ENCODE results near the gene ASB11.

Gene ASB11

DNA sequence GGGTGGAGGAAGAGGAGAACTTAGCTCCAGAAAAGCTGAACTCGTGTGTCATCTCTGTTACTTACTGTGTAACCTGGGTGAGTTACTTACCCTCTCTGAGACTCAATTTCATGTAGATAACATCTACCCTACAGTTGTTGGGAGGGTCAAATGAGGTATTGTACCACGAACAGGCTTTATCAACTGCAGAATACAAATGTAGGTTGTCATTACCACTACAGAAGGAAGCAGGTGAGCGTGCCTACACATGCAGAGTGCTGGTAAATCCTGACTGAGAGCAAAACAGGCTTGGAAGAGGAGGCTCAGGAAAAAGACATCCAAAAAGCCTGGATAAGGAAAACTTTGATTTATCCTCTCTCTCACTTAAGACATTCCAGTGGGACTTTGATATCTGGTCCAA lies 12.7 kb upstream of the ASB11 start:
- TF ChIP-seq, protein P1, sequence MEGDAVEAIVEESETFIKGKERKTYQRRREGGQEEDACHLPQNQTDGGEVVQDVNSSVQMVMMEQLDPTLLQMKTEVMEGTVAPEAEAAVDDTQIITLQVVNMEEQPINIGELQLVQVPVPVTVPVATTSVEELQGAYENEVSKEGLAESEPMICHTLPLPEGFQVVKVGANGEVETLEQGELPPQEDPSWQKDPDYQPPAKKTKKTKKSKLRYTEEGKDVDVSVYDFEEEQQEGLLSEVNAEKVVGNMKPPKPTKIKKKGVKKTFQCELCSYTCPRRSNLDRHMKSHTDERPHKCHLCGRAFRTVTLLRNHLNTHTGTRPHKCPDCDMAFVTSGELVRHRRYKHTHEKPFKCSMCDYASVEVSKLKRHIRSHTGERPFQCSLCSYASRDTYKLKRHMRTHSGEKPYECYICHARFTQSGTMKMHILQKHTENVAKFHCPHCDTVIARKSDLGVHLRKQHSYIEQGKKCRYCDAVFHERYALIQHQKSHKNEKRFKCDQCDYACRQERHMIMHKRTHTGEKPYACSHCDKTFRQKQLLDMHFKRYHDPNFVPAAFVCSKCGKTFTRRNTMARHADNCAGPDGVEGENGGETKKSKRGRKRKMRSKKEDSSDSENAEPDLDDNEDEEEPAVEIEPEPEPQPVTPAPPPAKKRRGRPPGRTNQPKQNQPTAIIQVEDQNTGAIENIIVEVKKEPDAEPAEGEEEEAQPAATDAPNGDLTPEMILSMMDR (IDR thresholded peaks at IDR 0.05; ENCODE audit: borderline replicate concordance, extremely low read depth, low read length, poor library complexity, severe bottlenecking), result no peak
- no peak for TF ChIP-seq EZH2 (IDR thresholded peaks at IDR 0.05; ENCODE audit: borderline replicate concordance, low read depth, low read length, severe bottlenecking)
- H4K20me1 ChIP-seq (ENCODE audit: insufficient read depth, low read length), result no peaks in the 10 kb centered on the region; the same call in 1 of the 2 replicates
- DNase-seq (no peak), ATAC-seq (ENCODE audit: insufficient read depth, low read depth) (no peak)
- H3K36me3 ChIP-seq (ENCODE audit: insufficient read depth, low read length), result peaks cover 40% of the 10 kb centered on the region
- H2AFZ ChIP-seq (ENCODE audit: low read depth, low read length), result no peak overlapping the region
- no peak overlapping the region for H3K27ac ChIP-seq (ENCODE audit: low read length)
- no peaks in the 10 kb centered on the region for H3K27me3 ChIP-seq (ENCODE audit: insufficient read depth, low read length, poor library complexity)
- no peak overlapping the region for H3K4me3 ChIP-seq (ENCODE audit: low read depth in 1 of 2, low read length in 2 of 2)
- peaks cover 9% of the 10 kb centered on the region for H3K79me2 ChIP-seq (ENCODE audit: insufficient read depth, low read length)
- H3K9me3 ChIP-seq (ENCODE audit: insufficient read depth, low read length, severe bottlenecking), result no peaks in the 10 kb centered on the region
- no peaks in the 10 kb centered on the region for H3K4me1 ChIP-seq (ENCODE audit: insufficient read depth, low read length)
- no peak overlapping the region for H3K9ac ChIP-seq (ENCODE audit: low read depth, low read length)
- H3K4me2 ChIP-seq (ENCODE audit: insufficient read depth, low read length), result no peak overlapping the region

- Histone ChIP-seq H3K9me3 (ENCODE audit: insufficient read depth, low read length, severe bottlenecking) (no peaks in the 10 kb centered on the region), H3K79me2 (ENCODE audit: insufficient read depth, low read length) (no peaks in the 10 kb centered on the region), H3K4me3 (ENCODE audit: low read depth in 1 of 2, low read length in 2 of 2) (no peak overlapping the region), H3K27me3 (ENCODE audit: insufficient read depth, low read length, poor library complexity) (no peaks in the 10 kb centered on the region), H3K27ac (ENCODE audit: low read length) (no peak overlapping the region), H3K36me3 (ENCODE audit: insufficient read depth, low read length) (peaks cover 29% of the 10 kb centered on the region), H3K4me1 (ENCODE audit: insufficient read depth, low read length) (no peaks in the 10 kb centered on the region), H3K4me2 (ENCODE audit: insufficient read depth, low read length) (no peak overlapping the region), H3K9ac (ENCODE audit: low read depth, low read length) (no peak overlapping the region), H4K20me1 (ENCODE audit: insufficient read depth, low read length) (no peaks in the 10 kb centered on the region), H2AFZ (ENCODE audit: low read depth, low read length) (no peak overlapping the region)
- TF ChIP-seq EZH2 (IDR thresholded peaks at IDR 0.05; ENCODE audit: borderline replicate concordance, low read depth, low read length, severe bottlenecking), result no peak
- TF ChIP-seq, protein P1 (IDR thresholded peaks at IDR 0.05; ENCODE audit: borderline replicate concordance, extremely low read depth, low read length, poor library complexity, severe bottlenecking), result no peak
- no peak for DNase-seq
- no peak for ATAC-seq (ENCODE audit: insufficient read depth, low read depth)
These were observed 7.0 kb upstream of the ASB11 start for GRCh38 chrX:15322472-15322871.

DNA sequence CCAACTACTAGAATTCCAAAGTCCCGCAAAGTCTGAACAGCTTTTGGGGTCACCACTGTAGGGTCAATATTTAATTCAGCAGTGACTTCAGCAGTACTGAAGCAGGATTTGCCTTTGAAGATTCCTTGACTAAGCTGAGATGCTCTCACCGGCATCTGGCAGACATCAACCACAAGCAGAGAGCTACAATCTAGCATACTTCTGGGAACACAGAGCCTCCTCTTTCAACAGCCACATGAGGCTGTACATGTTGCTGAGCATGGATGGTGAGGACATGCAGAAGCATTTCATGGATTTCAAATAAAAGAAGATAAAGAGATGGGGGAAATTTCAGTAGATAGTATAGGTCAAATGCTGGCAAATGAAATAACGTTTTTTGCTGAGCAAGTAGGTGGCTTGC lies 6.6 kb upstream of the ASB11 start:
- H3K27me3 ChIP-seq (ENCODE audit: insufficient read depth, low read length, poor library complexity), result no peaks in the 10 kb centered on the region
- H2AFZ ChIP-seq (ENCODE audit: low read depth, low read length), result no peak overlapping the region
- ATAC-seq (ENCODE audit: insufficient read depth, low read depth) (no peak), DNase-seq (no peak)
- no peaks in the 10 kb centered on the region for H3K4me1 ChIP-seq (ENCODE audit: insufficient read depth, low read length)
- no peaks in the 10 kb centered on the region for H4K20me1 ChIP-seq (ENCODE audit: insufficient read depth, low read length)
- H3K27ac ChIP-seq (ENCODE audit: low read length), result no peak overlapping the region
- H3K4me3 ChIP-seq (ENCODE audit: low read depth in 1 of 2, low read length in 2 of 2), result no peak overlapping the region
- H3K9me3 ChIP-seq (ENCODE audit: insufficient read depth, low read length, severe bottlenecking), result no peaks in the 10 kb centered on the region
- no peak overlapping the region for H3K4me2 ChIP-seq (ENCODE audit: insufficient read depth, low read length)
- TF ChIP-seq, protein P1 (IDR thresholded peaks at IDR 0.05; ENCODE audit: borderline replicate concordance, extremely low read depth, low read length, poor library complexity, severe bottlenecking), result no peak
- TF ChIP-seq EZH2 (IDR thresholded peaks at IDR 0.05; ENCODE audit: borderline replicate concordance, low read depth, low read length, severe bottlenecking), result no peak
- H3K36me3 ChIP-seq (ENCODE audit: insufficient read depth, low read length), result peaks cover 29% of the 10 kb centered on the region
- H3K79me2 ChIP-seq (ENCODE audit: insufficient read depth, low read length), result no peaks in the 10 kb centered on the region
- no peak overlapping the region for H3K9ac ChIP-seq (ENCODE audit: low read depth, low read length)

DNA sequence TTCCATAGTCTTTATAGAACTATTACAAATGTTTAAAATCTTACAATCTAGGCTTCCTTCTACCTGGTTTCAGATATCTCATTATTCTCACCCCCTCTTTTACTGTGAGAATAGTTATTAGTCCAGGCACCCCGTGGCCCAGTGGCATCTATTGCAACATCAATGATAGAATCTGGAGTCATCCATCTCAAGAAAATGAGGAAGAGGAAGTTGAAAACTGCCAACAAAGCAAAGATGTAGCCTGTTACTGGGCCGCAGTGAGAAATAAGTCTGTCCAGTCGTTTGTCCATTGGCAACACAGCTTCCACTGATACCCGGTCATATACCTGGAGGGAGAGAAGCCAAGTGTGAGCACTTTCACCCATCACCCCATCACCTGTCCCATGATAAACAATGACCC lies 6.0 kb upstream of the ASB11 start:
- H3K27ac ChIP-seq (ENCODE audit: low read length), result no peak overlapping the region
- TF ChIP-seq, protein P1 (IDR thresholded peaks at IDR 0.05; ENCODE audit: borderline replicate concordance, extremely low read depth, low read length, poor library complexity, severe bottlenecking), result no peak
- TF ChIP-seq EZH2 (IDR thresholded peaks at IDR 0.05; ENCODE audit: borderline replicate concordance, low read depth, low read length, severe bottlenecking), result no peak
- H3K9ac ChIP-seq (ENCODE audit: low read depth, low read length), result no peak overlapping the region
- no peak overlapping the region for H2AFZ ChIP-seq (ENCODE audit: low read depth, low read length)
- no peaks in the 10 kb centered on the region for H3K9me3 ChIP-seq (ENCODE audit: insufficient read depth, low read length, severe bottlenecking)
- no peaks in the 10 kb centered on the region for H3K79me2 ChIP-seq (ENCODE audit: insufficient read depth, low read length)
- H3K27me3 ChIP-seq (ENCODE audit: insufficient read depth, low read length, poor library complexity), result no peaks in the 10 kb centered on the region
- no peaks in the 10 kb centered on the region for H4K20me1 ChIP-seq (ENCODE audit: insufficient read depth, low read length)
- H3K36me3 ChIP-seq (ENCODE audit: insufficient read depth, low read length), result peaks cover 29% of the 10 kb centered on the region
- H3K4me2 ChIP-seq (ENCODE audit: insufficient read depth, low read length), result no peak overlapping the region
- no peaks in the 10 kb centered on the region for H3K4me1 ChIP-seq (ENCODE audit: insufficient read depth, low read length)
- DNase-seq, result no peak
- no peak for ATAC-seq (ENCODE audit: insufficient read depth, low read depth)
- no peak overlapping the region for H3K4me3 ChIP-seq (ENCODE audit: low read depth in 1 of 2, low read length in 2 of 2)
